ENCODE measurements around the gene PRSS22.
A peak's percentile ranks its signal among the peaks of the same experiment; 100 is the strongest.

The PRSS22 gene

GRCh38 chr16:2897110-2897509 lies 39.1 kb upstream of the PRSS22 start:
- no peak for TF ChIP-seq CTCF (IDR thresholded peaks at IDR 0.05)
- no peaks in the 10 kb centered on the region for H3K9me3 Mint-ChIP-seq
- H3K27me3 Mint-ChIP-seq (ENCODE audit: low read depth, poor library complexity), result peaks cover 13% of the 10 kb centered on the region
- peaks cover 3% of the 10 kb centered on the region for H3K36me3 Mint-ChIP-seq (ENCODE audit: low read depth)
- peaks cover 22% of the 10 kb centered on the region for H3K4me1 Mint-ChIP-seq
- H3K27ac Mint-ChIP-seq, result no peak overlapping the region
- H3K4me3 Mint-ChIP-seq, result no peak overlapping the region
- no peak for DNase-seq

- H3K4me1 Mint-ChIP-seq, result peaks cover 22% of the 10 kb centered on the region
- peaks cover 11% of the 10 kb centered on the region for H3K27me3 Mint-ChIP-seq (ENCODE audit: low read depth, poor library complexity)
- H3K9me3 Mint-ChIP-seq, result no peaks in the 10 kb centered on the region
- no peak for DNase-seq
- TF ChIP-seq CTCF (IDR thresholded peaks at IDR 0.05), result no peak
- peaks cover 3% of the 10 kb centered on the region for H3K36me3 Mint-ChIP-seq (ENCODE audit: low read depth)
- no peak overlapping the region for H3K4me3 Mint-ChIP-seq
- H3K27ac Mint-ChIP-seq, result no peak overlapping the region
These were observed 38.6 kb upstream of the PRSS22 start for GRCh38 chr16:2896480-2897010.

- no peaks in the 10 kb centered on the region for H3K9me3 Mint-ChIP-seq
- H3K27me3 Mint-ChIP-seq (ENCODE audit: low read depth, poor library complexity), result peaks cover 11% of the 10 kb centered on the region
- no peak for DNase-seq
- TF ChIP-seq CTCF (IDR thresholded peaks at IDR 0.05), result no peak
- H3K27ac Mint-ChIP-seq, result no peak overlapping the region
- no peak overlapping the region for H3K4me3 Mint-ChIP-seq
- H3K4me1 Mint-ChIP-seq, result peaks cover 25% of the 10 kb centered on the region
- H3K36me3 Mint-ChIP-seq (ENCODE audit: low read depth), result peaks cover 3% of the 10 kb centered on the region
These were observed 37.8 kb upstream of the PRSS22 start for GRCh38 chr16:2895813-2896212.

- H3K36me3 Mint-ChIP-seq (ENCODE audit: low read depth), result peaks cover 3% of the 10 kb centered on the region
- peak overlapping the region; percentile 68 for H3K27ac Mint-ChIP-seq
- TF ChIP-seq CTCF (IDR thresholded peaks at IDR 0.05), result no peak
- H3K4me3 Mint-ChIP-seq, result no peak overlapping the region
- peaks cover 29% of the 10 kb centered on the region for H3K4me1 Mint-ChIP-seq
- peaks cover 6% of the 10 kb centered on the region for H3K27me3 Mint-ChIP-seq (ENCODE audit: low read depth, poor library complexity)
- no peaks in the 10 kb centered on the region for H3K9me3 Mint-ChIP-seq
- no peak for DNase-seq
These were observed 36.3 kb upstream of the PRSS22 start for GRCh38 chr16:2894231-2894630.

GRCh38 chr16:2884041-2884451 lies 26.1 kb upstream of the PRSS22 start:
- H3K36me3 Mint-ChIP-seq (ENCODE audit: low read depth), result peaks cover 9% of the 10 kb centered on the region
- TF ChIP-seq CTCF (IDR thresholded peaks at IDR 0.05), result no peak
- peak overlapping the region; percentile 27 for H3K27ac Mint-ChIP-seq
- peaks cover 22% of the 10 kb centered on the region for H3K27me3 Mint-ChIP-seq (ENCODE audit: low read depth, poor library complexity)
- no peak for DNase-seq
- peaks cover 8% of the 10 kb centered on the region for H3K4me1 Mint-ChIP-seq
- peak overlapping the region; percentile 87 for H3K4me3 Mint-ChIP-seq
- H3K9me3 Mint-ChIP-seq, result peaks cover 5% of the 10 kb centered on the region

GRCh38 chr16:2883458-2883908 lies 25.5 kb upstream of the PRSS22 start:
- peaks cover 27% of the 10 kb centered on the region for H3K27me3 Mint-ChIP-seq (ENCODE audit: low read depth, poor library complexity)
- H3K4me1 Mint-ChIP-seq, result peaks cover 8% of the 10 kb centered on the region
- H3K27ac Mint-ChIP-seq, result no peak overlapping the region
- H3K36me3 Mint-ChIP-seq (ENCODE audit: low read depth), result peaks cover 9% of the 10 kb centered on the region
- H3K4me3 Mint-ChIP-seq, result peak overlapping the region; percentile 87
- peaks cover 5% of the 10 kb centered on the region for H3K9me3 Mint-ChIP-seq
- no peak for TF ChIP-seq CTCF (IDR thresholded peaks at IDR 0.05)
- DNase-seq, result peak; percentile 62
